Renal cortical epithelial cell (primary cell): ENCODE results near the gene GK2. TPM values are rescaled to one million over a fixed set of nuclear protein-coding genes. Genes with fewer than 3 reads are reported as not detected.

Experiments used
- DNase-seq: peaks from one replicate; pipeline ENCODE4 v3.0.0-alpha.2; 2011; ENCODE audit warnings: low read depth
- total RNA-seq: library from RNA; depleted of rRNA; stranded (reverse); fragments of >200 nt; gene quantifications from 2 replicates; pipeline ENCODE4 v1.2.3, GENCODE V29; 2014

The GK2 gene
- not detected in 2 replicates for total RNA-seq

GRCh38 chr4:79408063-79408462, at the start of gene GK2:
Gene GK2 (minus strand): TSS chr4:79408228. CDS start chr4:79408200, 28 bp downstream.
- no peak for DNase-seq

- no peak for DNase-seq
These were observed 47.2 kb upstream of the GK2 start for GRCh38 chr4:79455216-79455615.

GRCh38 chr4:79454656-79455055, 46.6 kb upstream of the GK2 start:
- DNase-seq, result no peak

- no peak for DNase-seq
These were observed 42.0 kb upstream of the GK2 start for GRCh38 chr4:79450053-79450452.

- DNase-seq, result no peak
These were observed 38.1 kb upstream of the GK2 start for GRCh38 chr4:79446145-79446544.

GRCh38 chr4:79445371-79445781, 37.3 kb upstream of the GK2 start:
- peak; percentile 14 for DNase-seq

- no peak for DNase-seq
These were observed 34.4 kb upstream of the GK2 start for GRCh38 chr4:79442422-79442821.

- DNase-seq, result no peak
These were observed 31.5 kb upstream of the GK2 start for GRCh38 chr4:79439489-79439888.

- no peak for DNase-seq
These were observed 23.8 kb upstream of the GK2 start for GRCh38 chr4:79431839-79432238.

- DNase-seq, result no peak
These were observed 21.3 kb upstream of the GK2 start for GRCh38 chr4:79429113-79429903.

- DNase-seq, result no peak
These were observed 19.0 kb upstream of the GK2 start for GRCh38 chr4:79426989-79427388.

GRCh38 chr4:79425586-79425985, 17.6 kb upstream of the GK2 start:
- DNase-seq, result no peak

GRCh38 chr4:79421483-79421882, 13.5 kb upstream of the GK2 start:
- no peak for DNase-seq

GRCh38 chr4:79413886-79414285, 5.9 kb upstream of the GK2 start:
- no peak for DNase-seq

- no peak for DNase-seq
These were observed 5.2 kb upstream of the GK2 start for GRCh38 chr4:79413032-79413885.

- no peak for DNase-seq
These were observed 3.4 kb downstream of the GK2 start for GRCh38 chr4:79404666-79405065.

GRCh38 chr4:79403356-79403755, 4.7 kb downstream of the GK2 start:
- no peak for DNase-seq

- no peak for DNase-seq
These were observed 5.6 kb downstream of the GK2 start for GRCh38 chr4:79402332-79402851.

- DNase-seq, result no peak
These were observed 9.0 kb downstream of the GK2 start for GRCh38 chr4:79399076-79399475.

GRCh38 chr4:79397951-79398350, 10.1 kb downstream of the GK2 start:
- DNase-seq, result no peak

- DNase-seq, result no peak
These were observed 11.2 kb downstream of the GK2 start for GRCh38 chr4:79396794-79397193.

- no peak for DNase-seq
These were observed 12.2 kb downstream of the GK2 start for GRCh38 chr4:79395841-79396240.

- DNase-seq, result no peak
These were observed 17.1 kb downstream of the GK2 start for GRCh38 chr4:79390890-79391289.
